ENCODE data around the gene FOXQ1.
"Not testable (repeated sequence)": the region's sequence is repeated elsewhere in the genome, so short reads cannot be mapped to it uniquely, and the experiment has no call there.

FOXQ1 gene

DNA sequence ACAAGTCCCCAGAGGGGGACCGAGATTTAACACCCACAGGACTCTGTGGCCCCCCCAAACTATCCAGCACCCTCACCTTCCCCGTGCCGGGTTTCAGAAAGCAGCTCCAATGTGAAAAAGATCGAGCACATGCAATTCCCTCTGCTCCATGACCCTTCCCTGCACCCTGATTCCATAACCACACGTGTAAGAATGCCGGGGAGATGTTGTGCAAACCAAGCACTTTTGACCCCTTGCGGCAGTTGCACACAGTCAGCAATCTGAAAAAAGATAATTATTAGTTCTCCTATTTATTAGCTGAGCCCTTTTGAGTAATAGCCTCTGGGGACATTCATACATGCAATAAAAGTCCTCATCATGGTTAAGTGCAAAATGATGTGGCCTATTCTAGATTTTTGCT, 13.0 kb downstream of the FOXQ1 start:
- no peak for DNase-seq

DNA sequence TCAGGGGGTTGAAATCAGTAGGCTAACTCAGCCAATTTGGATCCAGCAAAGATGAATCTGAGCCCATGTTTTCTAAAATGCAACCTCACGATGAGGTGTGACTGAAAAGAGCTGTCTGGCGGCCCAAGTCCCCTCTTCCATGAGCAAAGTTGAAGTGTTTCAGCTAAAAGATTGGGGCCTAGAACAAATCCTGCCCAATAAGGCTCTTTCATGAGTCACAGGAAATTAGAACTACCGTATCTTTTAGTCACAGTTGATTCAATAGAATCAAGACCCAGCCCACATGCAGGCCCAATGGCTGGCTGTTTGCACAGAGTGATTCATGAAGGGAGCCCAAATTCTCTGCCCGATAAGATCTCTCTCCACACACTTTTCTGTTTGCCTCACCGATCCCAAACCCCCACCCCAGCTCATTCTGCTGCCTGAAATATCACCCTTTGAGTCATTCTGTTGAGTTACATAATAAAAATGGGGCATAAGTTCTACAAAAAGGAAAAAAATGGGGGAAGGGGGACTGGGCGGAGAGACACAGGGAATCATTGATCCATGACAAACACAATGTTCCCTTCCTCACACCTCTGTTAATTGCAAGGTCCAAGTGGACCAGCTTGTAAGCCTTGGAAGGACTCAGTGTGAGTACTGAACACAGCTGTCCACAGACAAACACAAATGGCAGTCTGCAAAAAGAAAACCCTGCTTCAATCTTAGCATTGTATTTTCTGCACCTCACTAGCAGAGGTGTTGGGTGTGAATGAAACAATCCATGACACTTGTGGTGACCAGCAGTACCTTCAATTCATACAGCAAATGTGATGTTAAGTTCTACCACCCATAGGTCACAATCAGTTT, 13.8 kb downstream of the FOXQ1 start:
- no peak for DNase-seq

DNA sequence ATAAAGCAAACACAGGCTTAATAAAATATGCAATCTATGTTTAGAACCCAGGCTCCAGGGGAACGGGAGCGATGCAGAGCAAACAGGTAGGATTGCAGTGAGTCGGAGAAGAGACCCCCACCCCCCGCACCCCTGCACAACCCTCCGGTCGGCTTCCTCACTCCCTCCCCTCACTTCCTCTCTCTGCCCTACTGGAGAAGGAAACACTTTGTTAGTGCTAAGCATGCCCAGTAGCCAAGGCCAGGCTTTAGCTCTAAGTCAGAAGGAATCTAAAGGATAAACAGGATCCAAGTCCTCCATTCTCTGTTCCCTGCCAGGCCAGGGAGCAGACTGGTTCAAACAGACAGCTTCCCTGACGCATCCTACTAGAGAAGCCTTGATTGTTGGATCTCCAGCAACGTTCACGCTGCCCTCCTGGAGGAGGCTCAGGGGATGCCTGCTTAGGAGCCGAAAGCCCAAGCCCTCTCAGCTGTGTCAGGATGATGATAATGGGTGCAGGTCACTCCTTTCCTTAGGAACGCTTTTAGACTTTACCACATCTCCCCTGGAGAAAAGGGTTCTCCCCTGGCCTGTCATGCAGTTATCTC, 14.7 kb downstream of the FOXQ1 start:
- DNase-seq = no peak

DNA sequence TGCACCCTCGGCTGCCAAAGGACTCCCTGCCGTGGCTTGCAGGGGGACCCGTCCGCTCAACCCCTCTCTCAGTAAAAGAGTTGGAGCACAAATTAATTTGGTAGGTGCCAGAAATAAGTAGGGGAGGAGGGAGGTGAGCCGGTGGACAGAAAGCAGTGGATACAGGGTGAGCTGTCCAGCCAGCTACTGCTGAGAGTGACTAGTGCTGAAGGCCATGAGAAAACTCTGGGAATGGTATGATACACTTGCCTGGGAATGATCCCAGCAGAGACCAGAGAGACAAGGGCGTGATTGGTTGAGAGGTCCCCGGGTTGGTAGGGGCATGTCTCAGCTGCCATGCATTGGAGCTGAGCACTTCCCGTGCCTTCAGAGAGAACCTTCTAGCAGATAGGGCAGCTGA, 15.7 kb downstream of the FOXQ1 start:
- DNase-seq = no peak

DNA sequence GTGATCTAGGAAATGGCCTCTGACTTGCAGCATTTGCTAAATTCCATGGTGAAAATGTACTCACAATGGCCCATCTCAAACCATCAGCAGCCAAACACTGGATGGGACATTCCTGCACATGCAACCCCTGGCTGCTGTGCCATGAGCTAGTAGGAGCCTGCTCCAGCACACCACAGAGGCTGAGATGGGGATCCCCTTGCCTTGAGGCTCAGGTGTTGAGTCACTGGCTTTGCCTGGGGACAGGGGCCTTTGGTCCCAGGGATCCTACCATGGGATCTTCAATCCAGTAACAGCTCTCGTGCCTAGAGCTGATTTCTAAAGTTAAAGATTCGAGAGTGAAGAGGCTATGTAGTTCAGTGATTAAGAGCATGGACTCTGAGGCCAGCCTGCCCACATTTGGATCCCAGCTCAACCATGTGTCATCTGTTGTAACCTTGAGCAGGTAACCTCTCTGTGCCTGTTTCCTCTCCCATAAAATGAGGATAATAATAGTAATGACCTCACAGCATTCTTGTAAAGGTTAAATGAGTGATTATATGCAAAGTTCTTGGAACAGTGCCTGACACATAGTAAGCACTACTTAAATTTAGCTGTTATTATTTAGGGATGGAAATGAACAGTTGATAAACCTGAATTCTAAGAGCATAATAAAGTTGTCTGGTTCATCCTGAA, 16.4 kb downstream of the FOXQ1 start:
- no peak for DNase-seq

DNA sequence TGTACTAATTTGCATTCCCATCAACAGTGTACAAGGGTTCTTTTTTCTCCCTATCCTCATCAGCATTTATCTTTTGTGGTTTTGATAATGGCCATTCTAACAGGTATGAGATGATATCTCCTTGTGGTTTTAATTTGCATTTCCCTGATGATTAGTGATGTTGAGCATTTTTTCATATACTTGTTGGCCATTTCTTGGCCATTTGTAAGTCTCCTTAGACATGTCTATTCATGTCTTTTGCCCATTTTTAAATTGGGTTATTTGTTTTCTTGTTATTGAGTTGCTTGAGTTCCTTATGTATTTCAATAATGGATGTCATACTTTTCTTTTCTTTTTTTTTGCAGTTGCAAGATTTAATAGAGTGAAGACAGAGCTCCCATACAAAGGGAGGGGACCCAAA, 17.8 kb downstream of the FOXQ1 start:
- no peak for DNase-seq

DNA sequence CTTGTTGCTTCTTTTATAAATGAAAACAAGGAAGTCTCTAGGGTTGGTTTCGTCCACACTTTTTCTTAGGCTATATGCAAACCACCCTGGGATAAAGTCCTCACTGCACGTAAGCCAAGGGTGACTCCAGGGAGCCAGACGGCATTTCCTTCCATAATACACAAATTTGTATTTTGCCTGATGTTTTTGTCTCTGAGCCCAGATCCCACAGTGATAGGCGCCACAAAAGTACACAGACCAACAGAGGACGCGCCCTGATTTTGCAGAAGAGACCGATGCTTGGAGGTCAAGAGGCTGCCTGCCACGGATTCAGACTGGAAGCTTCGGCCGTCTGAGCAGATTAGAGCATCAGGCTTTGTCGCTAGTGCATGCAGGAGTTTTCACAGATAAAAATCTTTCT, 22.8 kb downstream of the FOXQ1 start:
- no peak for DNase-seq

DNA sequence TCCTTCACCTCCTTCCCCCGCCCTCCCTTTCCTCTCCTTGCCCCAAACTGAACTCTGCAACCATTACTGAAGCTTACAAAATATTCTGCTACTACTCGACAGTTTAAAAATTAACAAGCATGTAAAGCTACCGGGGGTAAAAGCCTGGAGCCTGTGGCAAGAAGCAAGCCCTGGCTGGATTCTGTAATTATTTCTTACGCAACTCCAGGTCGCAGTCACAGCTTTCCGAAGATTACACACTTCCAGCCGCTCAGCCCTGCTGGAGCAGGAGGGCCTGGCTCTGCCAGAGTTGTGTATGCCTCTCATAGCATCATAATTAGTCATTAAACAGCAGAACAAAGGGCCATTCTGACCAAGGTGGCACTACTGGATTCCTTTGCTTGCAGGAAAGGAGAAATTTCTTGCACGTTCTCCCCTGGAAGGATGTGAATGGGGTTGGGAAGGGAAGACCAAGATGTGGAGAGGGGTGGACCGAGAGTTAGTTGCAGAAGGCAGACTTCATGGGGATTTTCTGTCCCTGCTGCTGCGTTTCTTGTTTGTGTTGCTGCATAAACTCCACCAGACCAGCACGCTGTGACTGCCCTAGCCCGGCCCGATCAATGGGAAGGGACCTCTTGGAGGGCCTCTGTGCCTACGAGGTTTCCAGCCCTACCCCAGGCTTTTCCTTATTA, 23.6 kb downstream of the FOXQ1 start:
- DNase-seq = no peak

DNA sequence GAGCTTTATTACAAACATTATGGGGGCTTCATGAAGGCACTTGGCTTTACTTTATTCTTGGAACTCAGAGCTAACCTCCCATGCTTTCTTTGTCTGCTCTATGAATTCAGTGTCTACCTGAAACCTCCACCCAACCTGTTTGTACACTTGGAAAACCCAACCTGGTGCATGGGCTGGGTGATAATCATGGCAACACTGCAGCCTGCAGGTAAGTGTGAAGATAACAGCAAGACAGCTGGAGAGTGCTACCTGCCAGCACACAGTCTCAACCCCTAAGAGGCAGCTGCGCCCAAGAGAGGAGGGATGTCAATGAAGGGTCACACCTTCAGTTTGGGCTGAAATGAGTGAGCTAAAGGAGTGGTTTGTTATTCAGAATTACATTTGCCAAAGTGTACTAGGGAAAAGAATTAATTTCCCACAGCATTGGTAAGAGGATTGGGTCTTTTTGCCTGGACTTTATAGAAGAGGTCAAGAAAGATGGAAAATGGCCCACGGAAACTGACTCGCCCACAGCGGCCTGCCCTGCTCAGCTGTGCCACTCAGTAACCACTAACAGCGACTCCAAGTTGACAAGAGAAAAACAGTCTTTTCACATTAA, 24.4 kb downstream of the FOXQ1 start:
- DNase-seq = no peak

DNA sequence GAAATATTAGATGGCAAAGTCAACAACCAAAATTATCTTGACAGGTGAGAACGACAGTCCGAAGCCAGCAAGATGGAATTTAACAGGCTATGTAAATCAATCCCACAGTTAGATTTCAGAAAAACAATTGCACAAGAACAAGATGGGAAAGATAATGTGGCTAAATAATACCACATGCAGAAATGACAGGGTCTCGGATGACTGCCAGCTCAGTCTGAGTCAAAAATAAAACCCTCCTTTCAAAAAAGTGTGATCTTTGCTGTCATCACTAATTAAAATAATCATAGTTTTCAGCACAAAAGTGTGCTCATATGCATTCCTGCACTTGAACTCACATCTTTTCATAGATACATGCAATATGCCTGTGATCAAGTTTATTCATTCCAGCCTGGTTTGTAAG, 25.9 kb downstream of the FOXQ1 start:
- DNase-seq = no peak

DNA sequence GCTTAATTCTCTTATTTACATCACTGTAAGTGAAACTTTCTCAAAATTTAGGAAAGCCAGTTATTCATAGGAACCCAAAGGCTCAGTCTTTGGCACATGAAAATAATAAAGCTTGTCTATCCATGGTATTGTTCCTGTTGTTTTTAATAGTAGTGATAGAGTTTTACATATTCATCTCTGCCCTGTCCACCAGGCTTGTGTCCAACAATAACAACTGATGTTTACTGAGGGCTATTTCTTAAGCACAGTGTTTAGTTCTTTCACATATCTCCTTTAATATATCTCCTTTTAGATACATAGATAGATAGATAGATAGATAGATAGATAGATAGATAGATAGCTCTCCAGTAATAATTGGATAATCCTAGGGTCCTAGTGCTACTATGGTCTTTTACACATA, 34.2 kb downstream of the FOXQ1 start:
- DNase-seq = no peak

DNA sequence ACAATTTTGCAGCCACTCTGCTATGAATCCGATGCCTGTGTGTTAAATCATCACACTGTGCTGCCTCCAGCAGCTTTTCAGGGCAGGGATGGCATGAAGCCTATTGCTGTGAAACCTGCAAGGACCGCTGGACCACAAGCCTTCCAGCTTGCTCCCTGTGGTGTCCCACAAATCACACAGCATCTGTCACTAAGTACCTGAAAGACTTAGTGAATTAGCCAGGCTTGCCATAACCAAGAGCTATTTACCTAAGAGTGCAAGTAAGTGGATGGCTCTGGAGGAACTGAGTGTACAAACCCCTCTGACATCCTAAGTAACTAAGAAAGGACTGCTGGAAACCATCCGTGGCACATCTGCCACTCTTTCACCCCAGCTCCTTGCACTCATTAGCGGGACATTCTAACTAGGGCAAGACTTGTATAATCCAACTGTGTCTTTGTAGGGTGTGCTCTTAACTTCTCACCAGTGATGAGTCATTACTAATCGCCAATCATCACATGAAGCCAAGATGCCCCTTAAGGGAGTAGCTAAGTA, 34.7 kb downstream of the FOXQ1 start:
- DNase-seq = no peak

DNA sequence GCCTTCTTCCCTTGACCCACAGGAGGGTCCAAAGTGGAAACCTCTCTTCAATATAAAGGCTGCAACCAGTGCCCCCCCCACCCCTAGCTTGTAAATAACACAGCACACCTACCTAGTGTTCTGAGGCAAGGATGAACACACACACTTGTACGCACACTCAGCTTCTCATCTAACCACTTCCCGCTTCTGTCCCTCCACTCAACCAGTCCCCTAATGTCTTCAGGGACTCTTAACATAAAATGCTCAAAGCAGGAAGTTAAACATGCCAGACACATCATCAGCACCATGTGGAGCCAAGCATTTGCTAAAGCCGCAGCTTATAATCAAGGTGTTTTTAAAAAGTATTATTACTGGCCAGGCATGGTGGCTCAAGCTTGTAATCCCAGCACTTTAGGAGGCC, 35.3 kb downstream of the FOXQ1 start:
- DNase-seq = no peak

DNA sequence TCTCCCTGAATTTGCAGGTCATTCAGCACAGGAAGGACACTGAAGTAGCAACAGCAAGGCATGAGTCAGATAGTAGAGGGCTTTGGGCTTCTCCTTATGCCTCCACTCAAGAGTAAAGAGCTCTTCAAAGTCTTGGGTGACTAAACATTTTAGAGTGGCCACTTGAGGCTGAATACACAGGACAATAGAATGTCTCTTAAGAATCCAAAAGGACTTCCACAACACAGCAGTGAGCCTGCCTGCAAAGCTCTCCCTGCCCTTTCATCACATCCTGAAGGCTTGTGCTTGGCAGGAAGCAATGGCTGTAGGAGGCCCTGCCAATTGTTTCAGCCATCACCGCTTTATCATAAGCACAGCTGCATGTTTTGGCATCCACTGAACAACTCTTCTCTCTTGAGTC, 36.8 kb downstream of the FOXQ1 start:
- no peak for DNase-seq

DNA sequence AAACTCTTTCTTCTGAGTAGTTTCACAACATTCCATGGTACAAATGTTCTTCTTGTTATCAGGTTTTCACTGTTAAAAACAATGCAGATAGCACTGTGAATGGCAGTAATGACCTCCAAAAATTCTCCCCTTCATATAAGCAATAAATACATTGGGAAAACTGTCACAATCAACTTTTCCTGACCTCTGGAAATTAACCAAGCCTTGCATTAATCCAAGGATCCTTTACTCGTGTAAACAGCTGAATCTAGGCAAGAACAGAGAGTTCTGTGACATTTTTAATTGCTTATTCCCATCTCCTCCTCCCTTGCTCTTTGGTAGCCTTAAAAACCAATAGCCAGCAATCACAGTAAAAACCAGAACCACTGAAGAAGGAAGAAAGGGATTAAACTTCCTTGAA, 37.8 kb downstream of the FOXQ1 start:
- DNase-seq = no peak

DNA sequence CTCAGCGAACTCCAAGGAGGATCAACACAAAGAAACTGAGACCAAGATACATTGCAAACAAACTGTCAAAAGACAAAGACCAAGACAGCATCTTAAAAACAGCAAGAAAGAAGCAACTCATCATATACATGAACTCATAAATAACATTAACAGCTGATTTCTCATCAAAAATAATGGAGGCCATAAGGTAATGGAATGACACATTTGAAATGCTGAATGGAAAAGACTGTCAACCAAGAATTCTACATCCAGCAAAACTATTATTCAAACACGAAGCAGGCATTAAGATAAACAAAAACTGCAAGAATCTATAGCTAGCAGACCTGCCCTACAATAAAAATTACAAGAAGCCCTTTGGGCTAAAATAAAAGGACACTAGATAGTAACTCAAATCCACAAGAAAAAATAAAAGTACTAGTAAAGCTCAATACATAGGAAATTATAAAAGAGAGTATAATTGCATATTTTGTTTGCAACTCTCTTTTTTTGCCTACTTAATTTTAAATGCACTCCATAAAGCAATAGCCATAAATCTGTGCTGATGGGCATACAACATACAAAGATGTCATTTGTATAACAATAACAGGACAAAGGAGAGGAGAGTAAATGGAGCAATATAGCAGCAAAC, 39.6 kb downstream of the FOXQ1 start:
- no peak for DNase-seq

DNA sequence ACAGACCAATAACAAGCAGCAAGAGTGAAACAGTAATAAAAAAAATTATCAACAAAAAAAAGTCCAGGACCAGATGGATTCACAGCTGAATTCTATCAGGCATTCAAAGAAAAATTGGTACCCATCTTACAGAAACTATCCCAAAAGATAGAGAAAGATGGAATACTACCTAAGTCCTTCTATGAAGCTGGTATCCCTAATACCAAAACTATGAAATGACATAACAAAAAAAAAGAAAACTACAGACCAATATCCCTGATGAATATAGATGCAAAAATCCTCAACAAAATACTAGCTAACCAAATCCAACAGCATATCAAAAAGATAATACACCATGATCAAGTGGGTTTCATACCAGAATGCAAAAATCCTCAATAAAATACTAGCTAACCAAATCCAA, 43.2 kb downstream of the FOXQ1 start:
- not testable (repeated sequence) for DNase-seq

DNA sequence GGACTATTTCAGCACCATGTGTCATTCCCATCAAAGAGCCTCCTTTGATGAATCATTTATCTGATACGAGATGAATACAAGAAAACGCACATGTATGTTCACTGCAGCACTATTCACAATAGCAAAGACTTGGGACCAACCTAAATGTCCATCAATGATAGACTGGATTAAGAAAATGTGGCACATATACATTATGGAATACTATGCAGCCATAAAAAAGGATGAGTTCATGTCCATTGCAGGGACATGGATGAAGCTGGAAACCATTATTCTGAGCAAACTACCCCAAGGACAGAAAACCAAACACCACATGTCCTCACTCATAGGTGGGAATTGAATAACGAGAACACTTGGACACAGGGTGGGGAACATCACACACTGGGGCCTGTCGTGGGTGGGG, 49.8 kb downstream of the FOXQ1 start:
- not testable (repeated sequence) for DNase-seq

DNA sequence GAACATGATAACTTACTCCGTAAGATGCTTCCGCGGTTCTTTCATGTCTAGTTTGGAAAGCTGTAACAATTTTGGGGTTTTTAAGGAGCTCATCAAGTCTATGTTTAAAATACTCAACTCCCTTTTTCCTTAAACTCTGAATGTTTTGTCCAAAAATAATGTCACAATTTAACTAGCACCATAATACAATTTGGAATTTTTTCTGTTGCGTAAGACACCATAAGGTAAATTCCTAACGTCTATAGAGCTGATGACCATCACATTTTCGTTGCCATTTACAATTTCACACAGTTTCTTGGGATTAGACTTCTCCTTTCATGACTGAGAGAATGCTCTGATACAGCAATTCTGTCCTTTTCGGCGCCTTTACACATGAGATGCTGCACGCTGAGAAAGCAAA, 50.7 kb downstream of the FOXQ1 start:
- no peak for DNase-seq

DNA sequence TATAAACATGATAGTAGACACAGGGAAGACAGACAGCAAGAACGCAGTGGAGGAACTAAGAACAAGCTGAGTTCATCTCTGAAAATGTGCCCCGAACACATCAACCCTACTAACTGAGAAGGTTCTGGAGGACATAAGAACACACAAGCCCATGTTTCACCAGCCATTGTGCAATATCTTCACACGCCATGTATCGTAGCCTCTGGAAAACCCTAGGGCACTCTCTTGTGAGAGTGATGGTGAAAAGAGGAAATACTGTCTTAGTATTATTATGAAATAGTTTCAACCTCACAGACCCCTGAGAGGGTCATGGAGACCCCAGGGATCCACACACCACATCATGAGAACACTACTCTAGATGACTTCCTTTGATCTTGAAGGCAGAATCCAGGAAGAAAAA, 51.4 kb downstream of the FOXQ1 start:
- no peak for DNase-seq

DNA sequence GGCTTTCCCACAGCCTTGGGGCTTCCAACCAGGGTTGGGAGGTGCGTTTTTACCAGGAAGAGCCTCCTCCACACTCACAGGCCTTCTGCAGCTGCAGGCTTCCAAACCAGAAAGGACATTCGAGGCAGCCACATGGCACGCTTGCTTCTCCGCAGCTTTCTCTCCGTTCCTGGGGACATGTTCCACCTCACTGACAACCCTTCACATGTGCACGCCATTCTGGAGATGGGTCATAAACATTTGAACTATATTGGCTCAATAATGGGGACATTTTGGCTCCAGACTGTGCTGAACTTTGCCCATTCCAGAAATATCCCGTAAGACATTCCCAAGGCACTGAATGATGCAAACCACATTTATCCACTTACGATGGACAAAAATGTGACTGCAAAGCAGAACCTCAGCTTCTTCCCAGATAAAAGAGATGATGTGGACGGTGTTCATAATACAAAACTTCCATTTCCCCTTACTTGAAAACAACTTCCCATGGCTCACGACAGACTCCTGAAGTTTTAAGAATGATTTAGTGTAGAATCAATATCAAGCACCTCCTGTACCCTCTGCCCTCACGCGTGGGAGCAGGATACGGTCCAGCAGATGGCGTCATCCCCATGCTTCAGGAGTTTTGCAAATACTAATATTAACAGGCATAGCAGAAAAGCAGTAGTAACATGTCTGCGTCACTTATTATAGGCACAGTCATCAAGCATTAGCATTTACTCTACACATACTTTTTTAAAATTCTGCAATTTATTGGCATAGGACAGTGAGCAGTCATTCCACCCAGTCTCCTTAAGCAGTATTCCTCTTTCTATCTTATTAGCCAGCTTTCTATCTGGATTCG, 52.1 kb downstream of the FOXQ1 start:
- no peak for DNase-seq
